SK-N-SH (cell line): ENCODE measurements around the gene CTSE. TPM values are rescaled to one million over a fixed set of nuclear protein-coding genes. Genes with fewer than 3 reads are reported as not detected.

Source experiments
- CTCF ChIA-PET: fragments of 300-600, 350-600 bp; formaldehyde crosslinking; extraction: SDS; loops from one replicate; lab custom pipeline; 2021; lab: Yijun Ruan, JAX
- POLR2A ChIA-PET: fragments of 350-600 bp; sonication (Branson Sonifier 250); formaldehyde crosslinking; extraction: SDS; loops from one replicate; lab custom pipeline; 2020; ENCODE audit warnings: antibody characterized with exemption, inconsistent platforms; lab: Yijun Ruan, JAX
- DNase-seq: peaks from one replicate; pipeline ENCODE4 v3.0.0; 2012
- H2AFZ ChIP-seq: fragments of 200-600 bp; sonication (generic); 2 replicates; pipeline ENCODE4 v1.8.1; 2016; ENCODE audit warnings: antibody characterized with exemption, mild to moderate bottlenecking, low read depth
- H3F3A ChIP-seq: fragments of 200-600 bp; sonication (generic); replicated peaks from 2 replicates; pipeline ENCODE3; 2016; ENCODE audit warnings: antibody characterized with exemption, mild to moderate bottlenecking; ENCODE audit not compliant: insufficient read depth
- H3K27ac ChIP-seq, 2 experiments: fragments of 200-500 bp in 1 of 2; fragments of 200-600 bp in 1 of 2; sonication (Bioruptor generic) in 1 of 2; sonication (generic), shearing (Covaris generic) in 1 of 2; 2 replicates each; pipeline versions ENCODE4 v1.5.1 to v1.6.1; 2014 to 2016; ENCODE audit warnings: low read depth in 2 of 2, inconsistent platforms in 1 of 2, low read length in 1 of 2, mild to moderate bottlenecking in 1 of 2, mixed read lengths in 1 of 2
- H3K27me3 ChIP-seq: fragments of 200-600 bp; sonication (generic), shearing (Covaris generic); 2 replicates; pipeline ENCODE4 v1.6.1; 2016; ENCODE audit warnings: mixed run types; ENCODE audit not compliant: insufficient read depth
- H3K36me3 ChIP-seq, 2 experiments: fragments of 200-500 bp in 1 of 2; fragments of 200-600 bp in 1 of 2; sonication (Bioruptor generic) in 1 of 2; sonication (generic) in 1 of 2; replicated peaks in 1 of 2; 2 replicates each; pipeline versions ENCODE3 to v1.5.1; 2014 to 2016; ENCODE audit warnings: low read length in 1 of 2, mild to moderate bottlenecking in 1 of 2; ENCODE audit not compliant: insufficient read depth in 2 of 2, control insufficient read depth in 1 of 2
- H3K4me1 ChIP-seq, 2 experiments: fragments of 200-500 bp in 1 of 2; fragments of 200-600 bp in 1 of 2; sonication (Bioruptor generic) in 1 of 2; sonication (generic), shearing (Covaris generic) in 1 of 2; 2 replicates each; pipeline versions ENCODE4 v1.5.1 to v1.6.1; 2014 to 2016; ENCODE audit warnings: low read depth in 1 of 2, low read length in 1 of 2, mixed run types in 1 of 2; ENCODE audit not compliant: insufficient read depth in 2 of 2, control insufficient read depth in 1 of 2
- H3K4me2 ChIP-seq: fragments of 200-600 bp; sonication (generic), shearing (Covaris generic); 2 replicates; pipeline ENCODE4 v1.6.1; 2017; ENCODE audit warnings: mixed run types
- H3K4me3 ChIP-seq, 2 experiments: fragments of 200-500 bp in 1 of 2; fragments of 200-600 bp in 1 of 2; sonication (Bioruptor generic) in 1 of 2; sonication (generic), shearing (Covaris generic) in 1 of 2; 2 replicates each; pipeline versions ENCODE4 v1.5.1 to v1.8.1; 2014 to 2016; ENCODE audit warnings: low read depth in 2 of 2, inconsistent platforms in 1 of 2, low read length in 1 of 2, mild to moderate bottlenecking in 1 of 2, mixed read lengths in 1 of 2, moderate library complexity in 1 of 2
- H3K79me2 ChIP-seq: fragments of 200-600 bp; sonication (generic); 2 replicates; pipeline ENCODE4 v1.8.1; 2017; ENCODE audit warnings: mild to moderate bottlenecking; ENCODE audit not compliant: insufficient read depth
- H3K9ac ChIP-seq: fragments of 200-600 bp; sonication (generic); 2 replicates; pipeline ENCODE4 v1.6.1; 2017; ENCODE audit warnings: mixed run types
- H3K9me2 ChIP-seq: fragments of 200-600 bp; sonication (generic); 2 replicates; pipeline ENCODE4 v1.6.1; 2017; ENCODE audit warnings: mixed run types
- H3K9me3 ChIP-seq: fragments of 200-600 bp; sonication (generic); 2 replicates; pipeline ENCODE4 v1.6.1; 2017; ENCODE audit warnings: mixed run types, mild to moderate bottlenecking, moderate library complexity
- H4K20me1 ChIP-seq: fragments of 200-600 bp; sonication (generic); 2 replicates; pipeline ENCODE4 v1.6.1; 2017; ENCODE audit warnings: mild to moderate bottlenecking, mixed run types; ENCODE audit not compliant: insufficient read depth
- CTCF ChIP-seq: fragments of 200-600 bp; sonication (generic); IDR thresholded peaks from 2 replicates; pipeline ENCODE4 v1.6.1; 2017; ENCODE audit warnings: antibody characterized with exemption, mild to moderate bottlenecking, moderate library complexity
- EP300 ChIP-seq, 2 experiments: IDR thresholded peaks; 2 replicates each; pipeline versions ENCODE4 v1.4.0 to v1.6.1; 2012; ENCODE audit warnings: borderline replicate concordance in 1 of 2, low read depth in 1 of 2, low read length in 1 of 2
- MEF2A ChIP-seq: IDR thresholded peaks from 2 replicates; pipeline ENCODE4 v1.4.0; 2012; ENCODE audit warnings: low read depth, borderline replicate concordance
- PBX3 ChIP-seq: IDR thresholded peaks from 2 replicates; pipeline ENCODE4; 2012
- POLR2AphosphoS5 ChIP-seq: IDR thresholded peaks from 2 replicates; pipeline ENCODE4 v1.6.1; 2012; ENCODE audit warnings: low read depth, low read length
- RCOR1 ChIP-seq: fragments of 150-350 bp; IDR thresholded peaks from 2 replicates; pipeline ENCODE4 v1.6.1; 2017; ENCODE audit warnings: antibody characterized with exemption, low read length
- TAF1 ChIP-seq: IDR thresholded peaks from 2 replicates; pipeline ENCODE4 v1.6.1; 2012; ENCODE audit warnings: low read depth, mild to moderate bottlenecking, low read length, moderate library complexity, borderline replicate concordance
- TEAD4 ChIP-seq: IDR thresholded peaks from 2 replicates; pipeline ENCODE4 v1.4.0; 2012; ENCODE audit warnings: mild to moderate bottlenecking, borderline replicate concordance; ENCODE audit not compliant: insufficient read depth
- USF2 ChIP-seq: fragments of 150-350 bp; IDR thresholded peaks from 2 replicates; pipeline ENCODE4 v1.6.1; 2017; ENCODE audit warnings: antibody characterized with exemption, low read length, low read depth, borderline replicate concordance
- WGBS: methylation state at CpG from one replicate; pipeline ENCODE4 v1.1.6; 2017; ENCODE audit warnings: low lambda C conversion rate; 5-methylcytosine and 5-hydroxymethylcytosine counted together
- polyA plus RNA-seq, 3 experiments: library from polyadenylated mRNA; depleted of rRNA; stranded (reverse); fragments of >200 nt; gene quantifications; 2 replicates each; pipeline ENCODE4 v1.2.3, GENCODE V29; 2012

CTSE gene
- polyA plus RNA-seq, 1 of the 3 experiments (the other 2 are of a cell fraction): not detected

- TF ChIP-seq USF2 (no peak), MEF2A (no peak), CTCF (no peak)
- TF ChIP-seq, all 33 proteins: peak for 0
Observed at GRCh38 chr1:206013026-206013795, 10.5 kb downstream of the CTSE start (continued).

DNA sequence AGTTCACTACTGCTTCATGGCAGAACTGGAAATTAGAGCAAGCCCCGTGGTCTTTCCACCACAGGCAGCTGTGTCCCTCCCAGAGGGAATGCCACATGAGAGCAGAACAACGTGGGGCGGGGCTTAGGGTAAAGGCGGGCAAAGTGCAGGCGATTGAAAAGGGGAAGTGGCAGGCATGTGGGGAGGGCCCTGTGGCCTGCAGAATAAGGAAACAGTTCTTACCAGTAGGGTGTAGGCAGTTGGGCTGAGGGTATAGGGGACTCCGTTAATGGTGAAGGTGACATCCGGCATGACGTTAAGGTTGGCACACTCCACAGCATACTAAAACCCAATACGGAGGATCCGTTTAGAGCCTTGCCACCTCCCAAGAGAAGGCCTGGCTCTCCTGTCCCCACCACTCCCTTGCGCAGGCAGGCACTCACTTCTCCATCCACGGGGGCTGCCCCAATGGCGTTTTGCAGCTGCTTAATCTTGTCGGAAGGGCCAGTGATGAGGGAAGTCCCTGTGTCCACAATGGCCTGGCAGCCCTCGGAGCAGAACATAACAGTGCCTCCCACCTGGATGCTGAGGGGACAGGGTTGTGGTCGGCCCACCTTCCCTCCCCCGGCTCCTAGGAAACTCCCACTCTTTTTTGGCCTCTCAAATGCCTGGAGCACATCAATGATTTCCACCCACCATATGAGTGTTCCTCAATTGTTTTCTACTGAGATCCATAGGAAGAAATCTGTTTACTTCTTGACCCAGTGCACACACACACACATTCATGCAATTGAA, 11.4 kb downstream of the CTSE start:
- Histone ChIP-seq H3K4me3 (no peak overlapping the region), H3K9ac (no peak overlapping the region), H3K27me3 (peaks cover 14% of the 10 kb centered on the region; the same call in 1 of the 2 replicates), H3K4me1 (no peaks in the 10 kb centered on the region), H2AFZ (no peak overlapping the region), H3K79me2 (no peaks in the 10 kb centered on the region), H3K9me2 (no peaks in the 10 kb centered on the region), H3K27ac (no peak overlapping the region), H3F3A (no peaks in the 10 kb centered on the region), H3K9me3 (no peaks in the 10 kb centered on the region)
- DNase-seq: no peak
- ChIA-PET CTCF (interaction anchor here (0.9 to 2.4 kb wide), 2 partner anchors 18 kb away, joined by 3 to 10 read pairs; no protein-coding TSS in a partner anchor), POLR2A (no interaction called here)
- WGBS: 72% methylated on average over 17 of the region's 17 CpGs
- TF ChIP-seq TEAD4 (no peak), TAF1 (no peak), RCOR1 (no peak), POLR2AphosphoS5 (no peak), PBX3 (no peak), EP300 (IDR thresholded peaks at IDR 0.05; ENCODE audit: borderline replicate concordance in 1 of 2, low read depth in 1 of 2, low read length in 1 of 2) (no peak)
- TF ChIP-seq, all 33 proteins: peak for 0
- Histone ChIP-seq H3K36me3 (no peaks in the 10 kb centered on the region), H3K4me2 (no peak overlapping the region), H4K20me1 (no peaks in the 10 kb centered on the region)
